Measurements from ENCODE around the gene ZNF592. TPM values are rescaled to one million over a fixed set of nuclear protein-coding genes. Genes with fewer than 3 reads are reported as not detected.

ZNF592 gene
- total and polyA plus RNA-seq, 7 donors = 6.0 to 20.4 (median 13.6) TPM

- DNase-seq = no peak
- intact Hi-C loops (cut with DNase I) = no loop called here
- peaks cover 0 to 5% (median 0%) of the 10 kb centered on the region in 4 donors for H3K36me3 ChIP-seq
- no peak overlapping the region for H3K4me3 ChIP-seq
- 92 to 93% methylated on average over 1 of the region's 1 CpG for WGBS, 2 donors
- H3K9me3 ChIP-seq = no peaks in the 10 kb centered on the region
- TF ChIP-seq POLR2A (IDR thresholded peaks at IDR 0.05) = no peak
- TF ChIP-seq EP300 (IDR thresholded peaks at IDR 0.05) = no peak
- TF ChIP-seq CTCF (IDR thresholded peaks at IDR 0.05) = no peak
- no peak for TF ChIP-seq POLR2AphosphoS5 (IDR thresholded peaks at IDR 0.05)
- H3K27me3 ChIP-seq = no peaks in the 10 kb centered on the region
- H3K4me1 ChIP-seq = peaks cover 0 to 64% (median 53%) of the 10 kb centered on the region in 4 donors
- H3K27ac ChIP-seq = no peak overlapping the region
Measured at GRCh38 chr15:84760219-84760618, 11.8 kb downstream of the ZNF592 start.

GRCh38 chr15:84761607-84762131 is 13.3 kb downstream of the ZNF592 start:
- intact Hi-C loops (cut with DNase I) = no loop called here

GRCh38 chr15:84762840-84763572 is 14.6 kb downstream of the ZNF592 start:
- 84 to 93% methylated on average over 3 of the region's 3 CpGs for WGBS, 2 donors
- Histone ChIP-seq H3K27me3 (no peaks in the 10 kb centered on the region), H3K4me1 (peaks cover 0 to 55% (median 44%) of the 10 kb centered on the region in 4 donors), H3K4me3 (no peak overlapping the region), H3K27ac (peak overlapping the region in 1 of 4 donors; percentile 30), H3K36me3 (peaks cover 0 to 25% (median 2%) of the 10 kb centered on the region in 4 donors), H3K9me3 (no peaks in the 10 kb centered on the region)
- TF ChIP-seq POLR2AphosphoS5 (IDR thresholded peaks at IDR 0.05) = no peak
- TF ChIP-seq CTCF (IDR thresholded peaks at IDR 0.05) = no peak
- TF ChIP-seq POLR2A (IDR thresholded peaks at IDR 0.05) = no peak
- TF ChIP-seq EP300 (IDR thresholded peaks at IDR 0.05) = no peak
- DNase-seq = no peak
- intact Hi-C loops (cut with DNase I) = no loop called here

More at GRCh38 chr15:84761607-84762131, 13.3 kb downstream of the ZNF592 start:
- Histone ChIP-seq H3K27me3 (no peaks in the 10 kb centered on the region), H3K4me1 (peaks cover 0 to 55% (median 45%) of the 10 kb centered on the region in 4 donors), H3K9me3 (no peaks in the 10 kb centered on the region), H3K4me3 (no peak overlapping the region), H3K36me3 (peaks cover 0 to 14% (median 2%) of the 10 kb centered on the region in 4 donors), H3K27ac (peak overlapping the region in 1 of 4 donors; percentile 8)
- 33 to 37% methylated on average over 4 of the region's 4 CpGs for WGBS, 2 donors
- TF ChIP-seq EP300 (IDR thresholded peaks at IDR 0.05) = no peak
- TF ChIP-seq CTCF (IDR thresholded peaks at IDR 0.05) = no peak
- no peak for TF ChIP-seq POLR2A (IDR thresholded peaks at IDR 0.05)
- no peak for TF ChIP-seq POLR2AphosphoS5 (IDR thresholded peaks at IDR 0.05)
- DNase-seq = no peak

- intact Hi-C loops (cut with DNase I) = no loop called here
Measured at GRCh38 chr15:84764585-84764984, 16.2 kb downstream of the ZNF592 start.

More at GRCh38 chr15:84764585-84764984, 16.2 kb downstream of the ZNF592 start:
- Histone ChIP-seq H3K27ac (no peak overlapping the region), H3K4me3 (no peak overlapping the region), H3K36me3 (peaks cover 0 to 36% (median 10%) of the 10 kb centered on the region in 4 donors), H3K9me3 (no peaks in the 10 kb centered on the region), H3K27me3 (no peaks in the 10 kb centered on the region), H3K4me1 (peaks cover 0 to 47% (median 34%) of the 10 kb centered on the region in 4 donors)
- 31 to 71% methylated on average over 3 of the region's 3 CpGs for WGBS, 2 donors
- no peak for DNase-seq
- TF ChIP-seq EP300 (IDR thresholded peaks at IDR 0.05) = no peak
- TF ChIP-seq CTCF (IDR thresholded peaks at IDR 0.05) = no peak
- no peak for TF ChIP-seq POLR2AphosphoS5 (IDR thresholded peaks at IDR 0.05)
- TF ChIP-seq POLR2A (IDR thresholded peaks at IDR 0.05) = no peak

All from sigmoid colon (tissue), 7 donors.